Measurements from ENCODE around the gene MAFF. TPM values are rescaled to one million over a fixed set of nuclear protein-coding genes. Genes with fewer than 3 reads are reported as not detected.
"Not testable (repeated sequence)": the region's sequence is repeated elsewhere in the genome, so short reads cannot be mapped to it uniquely, and the experiment has no call there.

MAFF gene
- polyA plus RNA-seq, 6 donors from 2014 or later = 1.0 to 2.9 (median 1.6) TPM; not detected in 1

GRCh38 chr22:38171927-38172831 lies 29.6 kb upstream of the MAFF start:
- H3K36me3 Mint-ChIP-seq = peaks cover 5 to 8% of the 10 kb centered on the region in 2 donors
- DNase-seq = no peak
- no peak overlapping the region for H3K4me3 Mint-ChIP-seq
- no peaks in the 10 kb centered on the region for H3K9me3 Mint-ChIP-seq
- H3K27me3 Mint-ChIP-seq = no peaks in the 10 kb centered on the region
- peaks cover 18 to 24% (median 20%) of the 10 kb centered on the region in 3 donors for H3K4me1 Mint-ChIP-seq
- H3K27ac Mint-ChIP-seq = peak overlapping the region in 1 of 6 donors; percentile 17
- no peak for ATAC-seq (ENCODE audit: low read depth in 2 of 2)

GRCh38 chr22:38172832-38173640 lies 28.8 kb upstream of the MAFF start:
- no peak overlapping the region for H3K27ac Mint-ChIP-seq
- no peaks in the 10 kb centered on the region for H3K27me3 Mint-ChIP-seq
- H3K9me3 Mint-ChIP-seq = no peaks in the 10 kb centered on the region
- H3K36me3 Mint-ChIP-seq = peaks cover 1 to 3% of the 10 kb centered on the region in 2 donors
- DNase-seq (no peak), ATAC-seq (ENCODE audit: low read depth in 2 of 2) (no peak)
- H3K4me1 Mint-ChIP-seq = peaks cover 16 to 24% (median 19%) of the 10 kb centered on the region in 3 donors
- H3K4me3 Mint-ChIP-seq = no peak overlapping the region

GRCh38 chr22:38173641-38173906 lies 28.2 kb upstream of the MAFF start:
- no peak overlapping the region for H3K4me3 Mint-ChIP-seq
- no peak overlapping the region for H3K27ac Mint-ChIP-seq
- H3K9me3 Mint-ChIP-seq = no peaks in the 10 kb centered on the region
- H3K4me1 Mint-ChIP-seq = peaks cover 14 to 24% (median 19%) of the 10 kb centered on the region in 3 donors
- no peak for ATAC-seq (ENCODE audit: low read depth in 2 of 2)
- H3K27me3 Mint-ChIP-seq = no peaks in the 10 kb centered on the region
- no peaks in the 10 kb centered on the region for H3K36me3 Mint-ChIP-seq
- DNase-seq = no peak

- H3K27ac Mint-ChIP-seq = no peak overlapping the region
- peak overlapping the region in 2 of 8 donors; percentile 23 to 40 for H3K4me3 Mint-ChIP-seq
- no peaks in the 10 kb centered on the region for H3K36me3 Mint-ChIP-seq
- ATAC-seq (ENCODE audit: low read depth in 2 of 2) (no peak), DNase-seq (no peak)
- peaks cover 22 to 30% (median 25%) of the 10 kb centered on the region in 3 donors for H3K4me1 Mint-ChIP-seq
- no peaks in the 10 kb centered on the region for H3K27me3 Mint-ChIP-seq
- no peaks in the 10 kb centered on the region for H3K9me3 Mint-ChIP-seq
These were observed 27.2 kb upstream of the MAFF start for GRCh38 chr22:38174626-38175025.

- Mint-ChIP-seq H3K36me3 (no peaks in the 10 kb centered on the region), H3K27ac (peak overlapping the region in 2 of 6 donors; percentile 67 to 72), H3K9me3 (no peaks in the 10 kb centered on the region), H3K4me3 (peak overlapping the region in 2 of 8 donors; percentile 24 to 43), H3K27me3 (no peaks in the 10 kb centered on the region), H3K4me1 (peaks cover 27 to 38% (median 33%) of the 10 kb centered on the region in 3 donors)
- no peak for DNase-seq
- no peak for ATAC-seq (ENCODE audit: low read depth in 2 of 2)
These were observed 26.3 kb upstream of the MAFF start for GRCh38 chr22:38175206-38176118.

- Mint-ChIP-seq H3K36me3 (no peaks in the 10 kb centered on the region), H3K27me3 (no peaks in the 10 kb centered on the region), H3K27ac (peak overlapping the region in 1 of 6 donors; percentile 67), H3K9me3 (no peaks in the 10 kb centered on the region), H3K4me3 (peak overlapping the region in 4 of 8 donors; percentile 10 to 57 (median 22)), H3K4me1 (peaks cover 33 to 46% (median 41%) of the 10 kb centered on the region in 3 donors)
- ATAC-seq (ENCODE audit: low read depth in 2 of 2) (peak in 1 of 2 donors; percentile 38), DNase-seq (no peak)
These were observed 25.5 kb upstream of the MAFF start for GRCh38 chr22:38176170-38176741.

- H3K9me3 Mint-ChIP-seq = no peaks in the 10 kb centered on the region
- no peak overlapping the region for H3K4me3 Mint-ChIP-seq
- no peak for ATAC-seq (ENCODE audit: low read depth in 2 of 2)
- H3K27ac Mint-ChIP-seq = peak overlapping the region in 2 of 6 donors; percentile 54 to 67
- DNase-seq = no peak
- H3K36me3 Mint-ChIP-seq = no peaks in the 10 kb centered on the region
- H3K4me1 Mint-ChIP-seq = peaks cover 41 to 50% (median 49%) of the 10 kb centered on the region in 3 donors
- H3K27me3 Mint-ChIP-seq = no peaks in the 10 kb centered on the region
These were observed 24.8 kb upstream of the MAFF start for GRCh38 chr22:38177044-38177443.

- ATAC-seq (ENCODE audit: low read depth in 2 of 2); H3K9me3 Mint-ChIP-seq; H3K27ac Mint-ChIP-seq; H3K36me3 Mint-ChIP-seq; DNase-seq; H3K27me3 Mint-ChIP-seq: not testable (repeated sequence)
- H3K4me3 Mint-ChIP-seq = peak overlapping the region in 1 of 8 donors; percentile 44
- peaks cover 42 to 52% (median 50%) of the 10 kb centered on the region in 3 donors for H3K4me1 Mint-ChIP-seq
These were observed 24.2 kb upstream of the MAFF start for GRCh38 chr22:38177571-38177925.

GRCh38 chr22:38177926-38178604 lies 23.7 kb upstream of the MAFF start:
- Mint-ChIP-seq H3K9me3 (no peaks in the 10 kb centered on the region), H3K27me3 (no peaks in the 10 kb centered on the region), H3K4me1 (peaks cover 42 to 51% (median 46%) of the 10 kb centered on the region in 3 donors), H3K36me3 (no peaks in the 10 kb centered on the region), H3K4me3 (peak overlapping the region in 1 of 8 donors; percentile 44), H3K27ac (no peak overlapping the region)
- ATAC-seq (ENCODE audit: low read depth in 2 of 2) = no peak
- no peak for DNase-seq

- not testable (repeated sequence) for H3K27ac Mint-ChIP-seq; DNase-seq; H3K36me3 Mint-ChIP-seq; H3K9me3 Mint-ChIP-seq; ATAC-seq (ENCODE audit: low read depth in 2 of 2); H3K27me3 Mint-ChIP-seq
- H3K4me1 Mint-ChIP-seq = peaks cover 42 to 48% (median 44%) of the 10 kb centered on the region in 3 donors
- peak overlapping the region in 1 of 8 donors; percentile 95 for H3K4me3 Mint-ChIP-seq
These were observed 23.2 kb upstream of the MAFF start for GRCh38 chr22:38178605-38178937.

- peak in 1 of 2 donors; percentile 15 for ATAC-seq (ENCODE audit: low read depth in 2 of 2)
- H3K9me3 Mint-ChIP-seq = no peaks in the 10 kb centered on the region
- peak overlapping the region; percentile 84 to 95 (median 88) for H3K27ac Mint-ChIP-seq
- peak overlapping the region; percentile 84 to 97 (median 94) for H3K4me3 Mint-ChIP-seq
- no peak for DNase-seq
- H3K36me3 Mint-ChIP-seq = no peaks in the 10 kb centered on the region
- H3K4me1 Mint-ChIP-seq = peaks cover 31 to 46% (median 37%) of the 10 kb centered on the region in 3 donors
- H3K27me3 Mint-ChIP-seq = peaks cover 0 to 7% (median 0%) of the 10 kb centered on the region in 3 donors
These were observed 20.8 kb upstream of the MAFF start for GRCh38 chr22:38180841-38181452.

All from naive B cell (primary cell).